ENCODE measurements around the gene DYNLT3. TPM values are rescaled to one million over a fixed set of nuclear protein-coding genes. Genes with fewer than 3 reads are reported as not detected.

Gene DYNLT3
- total and polyA plus RNA-seq, 2 of the 13 experiments (the other 11 are each of a cell fraction or from before 2014, with no cell fraction given), result 5.4 to 6.1 TPM

GRCh38 chrX:37840931-37841330, 6.4 kb downstream of the DYNLT3 start:
- intact Hi-C loops (cut with micrococcal nuclease; ENCODE audit: unreplicated experiment), result no loop called here
- no TSS peak for BruUV-seq (replicated peaks)
- Histone ChIP-seq H3K27ac (ENCODE audit: extremely low read length, insufficient read depth, low read length) (no peak overlapping the region), H3K9me3 (ENCODE audit: low read length) (no peaks in the 10 kb centered on the region), H3K27me3 (ENCODE audit: control insufficient read depth in 1 of 2, insufficient read depth in 2 of 2, low read length in 2 of 2) (no peaks in the 10 kb centered on the region), H3K4me2 (ENCODE audit: low read depth, low read length) (no peak overlapping the region), H3K36me3 (replicated peaks in 1 of 2; ENCODE audit: control insufficient read depth in 1 of 2, insufficient read depth in 2 of 2, low read length in 2 of 2) (no peaks in the 10 kb centered on the region), H3K9ac (ENCODE audit: insufficient read depth, low read depth, low read length) (no peak overlapping the region), H3K79me2 (ENCODE audit: insufficient read depth, low read length) (no peaks in the 10 kb centered on the region), H3K4me3 (replicated peaks in 1 of 3; ENCODE audit: insufficient read depth in 1 of 3, low read depth in 2 of 3, low read length in 3 of 3) (no peak overlapping the region), H3K4me1 (ENCODE audit: insufficient read depth, low read length) (no peaks in the 10 kb centered on the region), H4K20me1 (ENCODE audit: insufficient read depth, low read length) (no peaks in the 10 kb centered on the region), H2AFZ (ENCODE audit: low read length) (no peak overlapping the region)
- WGBS (ENCODE audit: low lambda C conversion rate), result 90% methylated on average over 3 of the region's 3 CpGs
- in situ Hi-C loops (cut with HindIII; ENCODE audit: extremely low pct_ligation_motif_present, low pct_unique_long_range_greater_than_20kb), result no loop called here
- DNase-seq (ENCODE audit: low spot score) (no peak), FAIRE-seq (no peak), ATAC-seq (no peak)
- ChIA-PET CTCF (ENCODE audit: low intra/inter-chr PET ratio, low total read pairs) (no interaction called here), POLR2A (no interaction called here)
- TF ChIP-seq RXRA (CRISPR knock-in tag; IDR thresholded peaks at IDR 0.05) (no peak), ZNF20 (CRISPR knock-in tag; IDR thresholded peaks at IDR 0.05) (no peak), PRPF4 (IDR thresholded peaks at IDR 0.05; ENCODE audit: low read depth, low read length, poor library complexity, severe bottlenecking) (no peak), SMARCC2 (IDR thresholded peaks at IDR 0.05) (no peak), MXI1 (IDR thresholded peaks at IDR 0.05; ENCODE audit: borderline replicate concordance, low read depth, low read length) (no peak), ZNF777 (CRISPR knock-in tag; IDR thresholded peaks at IDR 0.05) (no peak), ZNF619 (CRISPR knock-in tag; IDR thresholded peaks at IDR 0.05) (no peak), ZGPAT (CRISPR knock-in tag; IDR thresholded peaks at IDR 0.05) (no peak), SSRP1 (CRISPR knock-in tag; IDR thresholded peaks at IDR 0.05) (no peak), ZNF430 (CRISPR knock-in tag; IDR thresholded peaks at IDR 0.05) (no peak), ZNF772 (CRISPR knock-in tag; IDR thresholded peaks at IDR 0.05) (no peak), HNF1A (IDR thresholded peaks at IDR 0.05; ENCODE audit: low read depth) (no peak), HNF1A (CRISPR knock-in tag; IDR thresholded peaks at IDR 0.05; ENCODE audit: borderline replicate concordance) (no peak), MAX (IDR thresholded peaks at IDR 0.05) (no peak), SIN3B (IDR thresholded peaks at IDR 0.05; ENCODE audit: low read length) (no peak)

Measured in HepG2 (cell line).